Motor neuron (in vitro differentiated cells): ENCODE measurements around the gene CPA2. TPM values are rescaled to one million over a fixed set of nuclear protein-coding genes. Genes with fewer than 3 reads are reported as not detected.
A peak's percentile ranks its signal among the peaks of the same experiment; 100 is the strongest.

Experiments
- ATAC-seq, 8 experiments: fragments of 200-7000 bp; cut with Tn5 transposase; replicated peaks in 6 of 8; 2 replicates each; pipeline ENCODE4 v1.8.0; 2021; ENCODE audit warnings: mild to moderate bottlenecking in 8 of 8, moderate library complexity in 8 of 8
- H3K27ac ChIP-seq, 2 donors: fragments of 250-450 bp; sonication (Bioruptor Pico); 2 replicates each; pipeline ENCODE4 v1.9.0; 2021; ENCODE audit warnings: antibody characterized with exemption in 2 of 2, mild to moderate bottlenecking in 2 of 2, moderate library complexity in 1 of 2
- H3K4me1 ChIP-seq, 2 donors: fragments of 250-450 bp; sonication (Bioruptor Pico); replicated peaks in 1 of 2; 2 replicates each; pipeline ENCODE4 v1.6.1; 2021; ENCODE audit warnings: antibody characterized with exemption in 2 of 2, mild to moderate bottlenecking in 2 of 2, moderate library complexity in 1 of 2
- H3K4me3 ChIP-seq, 5 donors: fragments of 250-450 bp; sonication (Bioruptor Pico); 2 replicates each; pipeline ENCODE4 v1.9.0; 2021; ENCODE audit warnings: antibody characterized with exemption in 5 of 5, mild to moderate bottlenecking in 5 of 5, moderate library complexity in 4 of 5
- WGBS, 10 experiments: fragments of 450-650 bp; shearing (Covaris generic); methylation state at CpG; one replicate each; pipeline ENCODE4 v1.0.0; 2022; 5-methylcytosine and 5-hydroxymethylcytosine counted together
- in situ Hi-C, 9 experiments: fragments of 400-800 bp; cut with MboI; loops; one replicate each; pipeline ENCODE4 v1.15.0; 2021; ENCODE audit warnings: low sequenced_read_pairs in 9 of 9, low pct_unique_long_range_greater_than_20kb in 2 of 9; ENCODE audit not compliant: unreplicated experiment in 9 of 9
- total RNA-seq, 8 experiments: library from RNA; unstranded; fragments of 300-600 nt; gene quantifications; 2 replicates each; pipeline versions ENCODE4 v1.2.3 to v1.2.4, GENCODE V29; 2022

Gene CPA2
- total RNA-seq, 8 experiments from 2014 or later = 0.49 to 4.4 (median 0.78) TPM

DNA sequence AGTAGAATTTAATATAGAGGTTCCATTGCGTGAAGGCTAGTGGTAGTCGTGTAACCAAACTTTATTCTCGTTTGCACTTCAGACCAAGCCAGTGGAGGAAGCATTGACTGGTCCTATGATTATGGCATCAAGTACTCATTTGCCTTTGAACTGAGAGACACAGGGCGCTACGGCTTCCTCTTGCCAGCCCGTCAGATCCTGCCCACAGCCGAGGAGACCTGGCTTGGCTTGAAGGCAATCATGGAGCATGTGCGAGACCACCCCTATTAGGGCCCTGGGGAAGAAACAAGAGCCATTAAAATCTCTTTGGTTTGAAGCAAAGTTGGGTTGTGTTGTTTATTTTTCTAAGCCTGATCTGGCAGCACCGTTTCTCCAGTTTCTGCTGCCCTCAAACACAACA lies 22.8 kb downstream of the CPA2 start:
- Histone ChIP-seq H3K27ac (no peak overlapping the region), H3K4me1 (no peaks in the 10 kb centered on the region), H3K4me3 (no peak overlapping the region)
- WGBS, 10 experiments = 57 to 100% (median 93%) methylated on average over 1 to 7 of the region's 9 CpGs; no CpG with 5 or more reads in 2 of the 10 experiments
- in situ Hi-C loops = loop anchor here in 1 of 9 experiments (25.0 kb wide), 1 partner anchor 198 kb away; the partner anchor contains the start of gene MEST
- ATAC-seq = no peak

DNA sequence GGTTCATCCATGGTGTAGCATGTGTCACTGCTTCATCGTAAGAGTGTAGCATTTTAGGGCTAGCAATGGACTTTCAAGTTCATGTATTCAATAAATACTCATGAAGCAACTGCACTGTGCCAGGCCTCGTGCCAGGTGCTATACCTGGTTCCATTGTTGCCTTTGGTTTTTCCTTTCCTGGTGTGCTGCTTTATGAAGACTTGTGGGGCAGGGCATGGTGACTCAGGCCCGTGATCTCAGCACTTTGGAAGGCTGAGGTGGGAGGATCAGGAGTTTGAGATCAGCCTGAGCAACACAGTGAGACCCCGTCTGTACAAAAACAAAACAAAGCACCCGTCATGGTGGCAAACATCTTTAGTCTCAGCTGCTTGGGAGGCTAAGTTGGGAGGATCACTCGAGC lies 24.1 kb downstream of the CPA2 start:
- no peak overlapping the region for H3K27ac ChIP-seq
- no peaks in the 10 kb centered on the region for H3K4me1 ChIP-seq
- in situ Hi-C loops = loop anchor here in 1 of 9 experiments (25.0 kb wide), 1 partner anchor 197 kb away; the partner anchor contains the start of gene MEST
- ATAC-seq = no peak
- 54 to 100% (median 92%) methylated on average over 1 to 5 of the region's 6 CpGs; no CpG with 5 or more reads in 1 of the 10 experiments for WGBS, 10 experiments
- no peak overlapping the region for H3K4me3 ChIP-seq

DNA sequence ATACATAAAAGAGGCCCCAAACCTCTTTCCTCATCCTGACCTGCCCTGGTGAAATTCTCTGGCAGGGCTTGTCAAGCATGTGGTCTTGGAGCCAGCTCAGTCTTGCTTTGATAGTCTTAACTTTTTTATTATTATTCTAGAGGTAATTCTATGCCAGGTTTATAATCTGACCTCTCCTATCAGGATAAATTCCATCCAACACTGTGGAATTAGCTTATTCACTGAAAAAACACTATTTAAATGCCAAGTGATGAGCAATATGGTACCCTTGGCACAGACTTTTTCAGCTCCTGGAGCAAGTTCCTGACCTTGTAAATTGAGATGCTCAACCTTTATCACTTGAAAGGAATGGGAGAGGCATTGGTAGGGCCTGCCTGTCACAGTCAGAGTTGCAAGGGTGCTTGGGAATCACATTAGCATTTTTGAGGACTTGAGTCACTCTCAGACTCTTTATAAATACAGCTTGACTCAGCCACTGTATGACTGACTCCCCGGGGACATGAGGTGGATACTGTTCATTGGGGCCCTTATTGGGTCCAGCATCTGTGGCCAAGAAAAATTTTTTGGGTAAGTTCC lies 26.1 kb downstream of the CPA2 start, which contains the start of gene CPA4:
TSS of gene CPA4 (plus strand) at position 480 of the 576 bp plus-strand sequence. CDS start at position 500, 20 bp downstream.
- peak in 5 of 8 experiments; percentile 6 to 93 (median 44) for ATAC-seq
- H3K27ac ChIP-seq = no peak within 1 kb of the TSS
- peaks cover 9 to 16% of the 10 kb centered on the region in 2 donors for H3K4me1 ChIP-seq
- 56 to 94% (median 72%) methylated on average over 1 of the region's 1 CpG; no CpG with 5 or more reads in 6 of the 10 experiments for WGBS, 10 experiments
- in situ Hi-C loops = loop anchor here in 1 of 9 experiments (25.0 kb wide), 1 partner anchor 195 kb away; the partner anchor contains the start of gene MEST
- H3K4me3 ChIP-seq = no peak within 1 kb of the TSS

DNA sequence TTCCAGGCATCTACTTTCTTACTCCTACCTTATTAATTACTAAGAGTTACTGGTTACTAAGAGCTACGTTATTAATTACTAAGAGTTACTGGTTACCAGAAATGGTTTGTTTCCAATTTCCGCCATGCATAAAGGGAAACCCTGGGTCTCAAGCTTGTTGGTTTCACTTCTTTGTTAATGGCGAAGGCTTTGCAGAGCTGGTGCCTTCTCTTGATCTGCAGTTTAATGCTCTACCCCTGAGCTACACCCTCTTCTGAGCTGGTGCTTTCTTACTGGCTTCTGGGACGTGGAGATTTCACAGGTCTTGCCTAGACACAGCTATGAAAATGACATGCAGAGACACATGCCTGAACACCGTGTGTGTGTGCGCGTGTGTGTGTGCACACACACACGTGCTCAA lies 26.9 kb downstream of the CPA2 start:
- peaks cover 16 to 20% of the 10 kb centered on the region in 2 donors for H3K4me1 ChIP-seq
- in situ Hi-C loops = loop anchor here in 1 of 9 experiments (25.0 kb wide), 1 partner anchor 194 kb away; the partner anchor contains the start of gene MEST
- H3K27ac ChIP-seq = no peak overlapping the region
- no peak overlapping the region for H3K4me3 ChIP-seq
- ATAC-seq = no peak
- 78 to 100% (median 91%) methylated on average over 1 to 8 of the region's 8 CpGs; no CpG with 5 or more reads in 2 of the 10 experiments for WGBS, 10 experiments

DNA sequence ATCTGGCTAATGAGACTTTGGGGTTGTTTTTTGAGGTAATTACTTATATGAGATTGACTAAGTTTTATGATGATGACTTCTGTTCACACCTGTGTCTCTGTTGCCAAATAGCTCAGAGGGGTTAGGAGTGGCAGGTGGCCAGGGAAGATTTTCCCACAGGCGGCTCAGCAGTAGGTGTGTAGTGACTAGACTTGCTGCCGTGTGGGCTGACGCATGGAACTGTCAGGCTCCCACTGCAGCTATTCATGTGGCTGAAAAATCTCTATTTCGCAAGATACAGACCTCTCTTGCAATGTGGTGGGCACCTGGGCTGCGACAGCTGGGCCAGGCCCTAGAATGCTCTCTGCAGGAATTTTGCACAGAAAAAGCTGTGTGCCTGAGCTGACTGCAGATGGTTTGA lies 27.7 kb downstream of the CPA2 start:
- peaks cover 17 to 20% of the 10 kb centered on the region in 2 donors for H3K4me1 ChIP-seq
- H3K4me3 ChIP-seq = no peak overlapping the region
- in situ Hi-C loops = loop anchor here in 1 of 9 experiments (25.0 kb wide), 1 partner anchor 193 kb away; the partner anchor contains the start of gene MEST
- no peak overlapping the region for H3K27ac ChIP-seq
- 10 to 100% (median 80%) methylated on average over 1 to 4 of the region's 5 CpGs; no CpG with 5 or more reads in 3 of the 10 experiments for WGBS, 10 experiments
- no peak for ATAC-seq

DNA sequence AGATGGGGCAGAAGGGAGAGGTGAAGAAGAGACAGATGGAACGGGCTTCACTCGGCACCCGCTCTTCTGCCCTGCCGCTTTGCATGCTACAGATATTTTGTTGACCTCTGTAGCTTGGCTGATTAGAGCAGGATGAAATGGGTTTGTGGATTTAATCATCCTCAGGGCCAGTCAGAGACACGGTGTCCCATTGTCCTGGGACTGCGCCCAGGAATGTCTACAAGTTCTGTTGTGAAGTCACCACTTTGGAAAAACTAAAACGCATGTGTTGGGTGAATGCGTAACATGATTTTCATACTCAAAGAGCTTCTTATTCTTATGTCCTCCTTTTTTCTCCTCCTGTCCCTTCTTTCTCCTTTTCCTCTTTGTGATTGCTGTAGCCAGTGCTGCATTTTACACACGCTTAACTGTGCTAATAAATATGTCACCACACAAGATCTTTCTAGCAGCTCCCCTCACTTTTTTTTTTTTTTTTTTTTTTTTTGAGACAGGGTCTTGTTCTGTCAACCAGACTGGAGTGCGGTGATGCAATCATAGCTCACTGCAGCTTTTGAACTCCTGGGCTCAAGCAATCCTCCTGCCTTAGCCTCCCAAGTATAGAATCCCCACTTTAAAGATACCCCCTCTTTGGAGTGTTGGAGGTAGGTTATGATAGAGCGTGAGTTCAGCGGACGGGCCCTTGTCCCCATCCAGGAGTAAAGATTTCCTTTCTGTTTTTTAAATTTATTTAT lies 29.7 kb downstream of the CPA2 start:
- H3K27ac ChIP-seq = no peak overlapping the region
- 37 to 100% (median 92%) methylated on average over 3 to 12 of the region's 13 CpGs for WGBS, 10 experiments
- no peak overlapping the region for H3K4me3 ChIP-seq
- peak in 1 of 8 experiments; percentile 6 for ATAC-seq
- H3K4me1 ChIP-seq = peaks cover 21 to 33% of the 10 kb centered on the region in 2 donors
- in situ Hi-C loops = loop anchor here in 1 of 9 experiments (25.0 kb wide), 1 partner anchor 191 kb away; the partner anchor contains the start of gene MEST

DNA sequence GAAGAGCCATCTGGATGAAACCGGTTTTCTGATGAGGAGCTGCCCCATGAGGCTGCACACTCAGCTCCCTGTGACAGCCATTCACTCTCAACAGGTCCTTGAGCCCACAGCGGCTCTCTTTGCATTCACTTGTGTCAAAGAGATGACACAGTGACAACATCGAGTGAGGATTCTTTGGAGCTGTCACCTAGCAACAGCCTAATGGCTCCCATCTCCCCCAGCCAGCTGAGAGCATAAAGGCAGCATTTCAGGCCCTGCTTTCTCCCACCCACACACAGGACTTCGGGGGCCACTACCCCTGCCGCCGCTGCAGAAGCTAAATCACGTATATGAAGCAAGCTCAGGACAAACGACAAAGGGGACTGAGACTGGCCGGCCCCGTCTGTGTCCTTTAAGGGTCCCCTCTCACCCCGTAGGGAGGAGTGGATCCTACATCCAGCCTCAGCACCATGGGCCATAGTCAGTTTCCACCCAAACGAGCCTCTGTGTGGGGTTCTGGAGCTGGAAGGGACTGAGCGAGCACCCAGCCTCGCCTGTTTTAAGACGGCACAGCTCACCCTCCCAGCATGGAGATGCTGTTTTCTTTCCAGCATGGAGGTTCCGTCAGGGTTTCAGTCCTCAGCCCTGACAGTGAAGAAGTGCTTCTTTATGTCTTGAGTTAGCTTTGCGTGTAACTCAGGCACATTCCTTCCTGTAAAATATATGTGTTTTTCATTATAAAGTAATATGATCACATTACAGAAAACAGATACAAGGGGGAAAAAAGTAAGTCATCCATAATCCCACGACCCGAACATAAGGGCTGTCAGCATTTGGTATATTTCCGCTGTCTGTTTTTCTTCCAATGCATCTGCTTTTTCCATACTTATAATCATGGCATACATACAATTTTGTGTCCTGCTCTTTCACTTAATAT lies 31.2 kb downstream of the CPA2 start:
- peak overlapping the region; percentile 62 to 86 for H3K27ac ChIP-seq
- in situ Hi-C loops = loop anchor here in 1 of 9 experiments (25.0 kb wide), 1 partner anchor 189 kb away; the partner anchor contains the start of gene MEST
- H3K4me3 ChIP-seq = no peak overlapping the region
- WGBS, 10 experiments = 27 to 100% (median 80%) methylated on average over 1 to 10 of the region's 20 CpGs
- H3K4me1 ChIP-seq = peaks cover 21 to 33% of the 10 kb centered on the region in 2 donors
- peak in 5 of 8 experiments; percentile 91 to 96 (median 93) for ATAC-seq

DNA sequence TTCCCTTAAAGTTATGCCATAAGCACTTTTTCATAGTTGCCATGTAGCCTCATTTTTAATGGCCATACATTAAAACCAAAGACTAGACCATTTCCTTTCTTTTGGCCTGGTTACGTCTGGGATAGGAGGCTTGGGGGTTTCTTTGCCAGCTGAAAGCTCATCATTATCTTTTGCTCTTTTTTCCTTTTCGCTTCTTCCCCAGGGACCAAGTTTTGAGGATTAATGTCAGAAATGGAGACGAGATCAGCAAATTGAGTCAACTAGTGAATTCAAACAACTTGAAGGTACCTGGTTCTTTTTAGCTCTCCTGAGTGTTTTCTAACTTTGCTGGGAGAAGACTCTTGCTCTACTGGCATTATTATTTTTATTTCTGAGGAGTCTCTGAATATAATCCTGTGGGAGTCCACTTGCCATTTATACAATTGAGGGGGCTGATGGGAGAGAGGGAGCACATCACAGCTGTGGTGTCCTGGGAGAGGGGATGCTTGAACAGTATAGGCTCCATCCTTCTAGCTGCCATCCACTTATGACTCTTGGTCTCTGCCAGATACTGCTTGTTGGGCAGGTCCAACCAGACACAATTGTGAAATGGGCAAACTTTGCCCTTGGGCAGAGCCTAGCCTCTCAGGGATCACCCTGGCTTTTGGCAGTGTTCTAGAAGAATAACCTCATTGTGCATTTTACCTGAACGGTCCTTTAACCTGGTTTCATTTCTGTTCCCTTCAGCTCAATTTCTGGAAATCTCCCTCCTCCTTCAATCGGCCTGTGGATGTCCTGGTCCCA lies 32.1 kb downstream of the CPA2 start:
- peaks cover 21 to 33% of the 10 kb centered on the region in 2 donors for H3K4me1 ChIP-seq
- ATAC-seq = no peak
- peak overlapping the region in 1 of 2 donors; percentile 86 for H3K27ac ChIP-seq
- no peak overlapping the region for H3K4me3 ChIP-seq
- in situ Hi-C loops = loop anchor here in 1 of 9 experiments (25.0 kb wide), 1 partner anchor 189 kb away; the partner anchor contains the start of gene MEST
- 68 to 100% (median 95%) methylated on average over 1 to 5 of the region's 5 CpGs for WGBS, 10 experiments

DNA sequence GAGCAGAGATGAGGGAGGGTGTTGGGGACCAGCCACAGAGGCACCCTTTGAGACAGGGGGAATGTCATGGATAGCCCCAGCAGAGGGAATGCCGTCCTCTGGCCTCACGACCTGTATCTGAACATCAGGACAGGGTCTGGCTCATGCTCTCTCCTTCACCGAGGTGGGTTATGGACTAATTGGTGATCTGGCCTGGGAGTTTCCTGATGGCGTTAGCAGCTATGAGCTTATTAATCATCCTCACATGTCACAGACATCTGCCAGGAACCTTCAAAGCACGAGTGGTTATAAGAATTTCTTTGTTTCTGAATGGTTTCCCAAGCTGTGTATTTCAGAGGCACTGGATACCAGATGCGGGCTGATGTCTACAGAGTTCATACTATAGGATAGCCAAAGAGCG lies 33.2 kb downstream of the CPA2 start:
- ATAC-seq = peak in 3 of 8 experiments; percentile 3 to 33 (median 20)
- peaks cover 23 to 35% of the 10 kb centered on the region in 2 donors for H3K4me1 ChIP-seq
- in situ Hi-C loops = loop anchor here in 1 of 9 experiments (25.0 kb wide), 1 partner anchor 187 kb away; the partner anchor contains the start of gene MEST
- 38 to 87% (median 61%) methylated on average over 1 to 6 of the region's 7 CpGs; no CpG with 5 or more reads in 3 of the 10 experiments for WGBS, 10 experiments
- no peak overlapping the region for H3K4me3 ChIP-seq
- peak overlapping the region in 1 of 2 donors; percentile 8 for H3K27ac ChIP-seq

DNA sequence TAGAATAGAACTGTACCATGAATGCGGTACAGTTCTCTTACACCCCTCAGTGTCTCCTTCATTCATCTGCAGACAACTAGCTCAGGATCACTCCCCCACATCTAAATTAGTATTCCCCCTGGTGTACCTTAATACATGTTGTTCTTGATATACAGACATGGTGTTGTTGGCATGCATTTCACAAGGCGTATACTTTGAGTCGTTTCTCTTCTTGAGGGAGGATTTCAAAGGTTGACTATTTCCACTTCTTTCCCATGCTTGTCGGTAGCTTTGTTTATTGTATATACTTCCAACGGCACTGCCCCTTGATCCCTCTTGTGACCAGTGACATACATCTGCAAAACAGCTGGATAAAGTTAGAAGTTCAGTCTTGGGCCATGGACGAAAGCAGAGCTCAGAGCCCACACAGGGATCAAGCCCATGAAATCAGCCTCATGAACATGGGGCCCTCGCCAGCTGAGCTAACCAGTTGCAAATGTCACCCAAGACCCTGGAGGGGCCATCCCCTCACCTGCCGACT lies 34.9 kb downstream of the CPA2 start:
- in situ Hi-C loops = no loop called here
- Histone ChIP-seq H3K27ac (no peak overlapping the region), H3K4me3 (no peak overlapping the region), H3K4me1 (peaks cover 31% of the 10 kb centered on the region in 2 donors)
- ATAC-seq = no peak
- WGBS, 10 experiments = 46 to 100% (median 96%) methylated on average over 1 to 8 of the region's 8 CpGs; no CpG with 5 or more reads in 3 of the 10 experiments

DNA sequence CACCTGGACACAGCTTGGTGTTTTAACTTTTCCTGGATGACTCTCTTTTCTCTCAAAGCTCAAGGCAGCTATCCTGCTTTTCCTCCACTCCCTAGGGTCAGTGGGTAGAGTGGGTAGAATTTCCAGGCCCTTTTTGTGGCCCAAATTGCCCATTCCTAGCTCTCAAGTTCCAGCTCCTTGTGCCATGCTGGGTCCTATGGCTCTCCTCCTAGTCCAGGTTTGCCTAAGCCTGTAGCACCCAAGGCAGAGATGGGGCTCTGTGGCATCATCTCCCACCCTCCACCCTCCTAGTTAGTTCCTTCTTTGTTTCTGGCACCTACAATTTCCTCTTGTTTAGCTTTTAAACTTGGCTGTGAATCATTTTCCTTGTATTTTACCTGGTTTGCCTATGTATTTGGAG lies 36.0 kb downstream of the CPA2 start:
- H3K4me1 ChIP-seq = peaks cover 20 to 23% of the 10 kb centered on the region in 2 donors
- in situ Hi-C loops = no loop called here
- H3K27ac ChIP-seq = no peak overlapping the region
- no peak overlapping the region for H3K4me3 ChIP-seq
- ATAC-seq = no peak
